Ishikawa (cell line): ENCODE measurements around the gene IMMP2L.

Experiments
- RAD21 ChIP-seq: IDR thresholded peaks from 2 replicates; pipeline ENCODE4 v1.6.1; 2012; ENCODE audit warnings: low read depth
- YY1 ChIP-seq: IDR thresholded peaks from 2 replicates; pipeline ENCODE4 v1.6.1; 2012; ENCODE audit warnings: low read depth
- ZBTB7A ChIP-seq: IDR thresholded peaks from 2 replicates; pipeline ENCODE4 v1.6.1; 2012; ENCODE audit warnings: low read depth

- TF ChIP-seq RAD21 (no peak), YY1 (no peak), ZBTB7A (no peak)
Measured at GRCh38 chr7:111272092-111272491, 290.2 kb downstream of the IMMP2L start.
